GM21447 (cell line): ENCODE measurements around the gene GPR161.

ENCODE experiments used
- ATAC-seq: cut with Tn5 transposase; IDR thresholded peaks from one replicate; pipeline ENCODE4 v1.9.1; 2021; ENCODE audit not compliant: unreplicated experiment

Gene GPR161

GRCh38 chr1:168042362-168042761 is 94.4 kb downstream of the GPR161 start:
- no peak for ATAC-seq

- ATAC-seq = no peak
These were observed 101.4 kb downstream of the GPR161 start for GRCh38 chr1:168035345-168035744.

GRCh38 chr1:168032029-168032428 is 104.7 kb downstream of the GPR161 start:
- ATAC-seq = no peak

GRCh38 chr1:168031627-168032026 is 105.1 kb downstream of the GPR161 start:
- ATAC-seq = no peak

GRCh38 chr1:168031198-168031597 is 105.5 kb downstream of the GPR161 start:
- no peak for ATAC-seq
